ENCODE results near the gene EFNA3.

EFNA3 gene

DNA sequence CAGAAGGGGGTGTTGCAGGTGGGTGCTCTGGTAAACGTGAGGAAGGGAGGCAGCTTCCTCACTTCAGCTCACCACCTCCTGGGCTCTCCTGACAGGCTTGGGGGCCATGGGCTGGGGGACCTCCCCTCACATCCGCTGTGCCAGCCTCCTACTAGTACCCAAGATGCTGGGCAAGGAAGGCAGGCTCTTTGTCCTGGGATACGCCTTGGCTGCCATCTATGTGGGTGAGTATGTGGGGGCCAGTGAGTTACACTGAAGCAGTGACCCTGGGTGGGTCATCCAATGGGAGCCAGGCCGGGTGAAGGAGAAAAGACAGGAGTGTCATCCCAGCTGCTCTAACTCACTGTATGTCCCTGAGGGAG is 39.3 kb upstream of the EFNA3 start:
- no peak for TF ChIP-seq JUND (IDR thresholded peaks at IDR 0.05; ENCODE audit: low read depth)
- no peak for DNase-seq (ENCODE audit: low read depth in 1 of 2, low spot score in 1 of 2)
- in situ Hi-C loops (cut with HindIII; ENCODE audit: low pct_unique_long_range_greater_than_20kb, low sequenced_read_pairs) = no loop called here

DNA sequence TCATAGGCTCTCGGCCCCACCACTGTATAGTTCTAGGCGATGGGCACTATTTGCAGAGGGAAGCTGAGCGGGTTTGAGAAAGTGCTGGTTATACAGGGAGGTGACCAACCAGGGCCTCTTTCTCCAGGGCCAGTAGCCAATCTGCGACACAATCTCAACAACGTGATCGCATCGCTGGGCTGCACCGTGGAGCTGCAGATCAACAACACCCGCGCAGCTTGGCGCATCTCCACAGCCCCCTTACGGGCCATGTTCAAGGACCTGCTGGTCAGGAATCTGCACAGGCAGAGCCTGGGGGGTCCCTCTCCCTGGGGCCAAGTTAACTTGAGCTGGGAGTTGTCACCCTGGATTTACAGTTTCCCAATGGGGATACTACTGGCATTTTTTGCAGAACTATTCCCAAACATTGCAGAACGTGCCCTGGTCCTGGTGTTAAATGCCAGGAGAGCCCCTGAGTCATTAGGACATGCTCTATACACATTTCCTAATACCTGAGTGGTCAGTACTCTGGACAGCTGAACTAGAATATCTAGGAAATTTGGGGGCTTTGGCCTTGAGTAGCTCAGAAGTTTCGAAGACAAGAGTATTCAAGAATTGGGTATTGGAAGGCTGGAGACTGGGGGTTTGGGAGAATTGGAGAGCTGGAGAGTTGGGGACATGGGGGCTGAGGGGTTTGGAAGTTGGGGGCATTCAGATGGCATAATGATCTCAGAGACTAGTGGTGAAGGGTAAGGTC is 38.1 kb upstream of the EFNA3 start:
- TF ChIP-seq JUND (IDR thresholded peaks at IDR 0.05; ENCODE audit: low read depth) = no peak
- DNase-seq (ENCODE audit: low read depth in 1 of 2, low spot score in 1 of 2) = no peak
- in situ Hi-C loops (cut with HindIII; ENCODE audit: low pct_unique_long_range_greater_than_20kb, low sequenced_read_pairs) = no loop called here

DNA sequence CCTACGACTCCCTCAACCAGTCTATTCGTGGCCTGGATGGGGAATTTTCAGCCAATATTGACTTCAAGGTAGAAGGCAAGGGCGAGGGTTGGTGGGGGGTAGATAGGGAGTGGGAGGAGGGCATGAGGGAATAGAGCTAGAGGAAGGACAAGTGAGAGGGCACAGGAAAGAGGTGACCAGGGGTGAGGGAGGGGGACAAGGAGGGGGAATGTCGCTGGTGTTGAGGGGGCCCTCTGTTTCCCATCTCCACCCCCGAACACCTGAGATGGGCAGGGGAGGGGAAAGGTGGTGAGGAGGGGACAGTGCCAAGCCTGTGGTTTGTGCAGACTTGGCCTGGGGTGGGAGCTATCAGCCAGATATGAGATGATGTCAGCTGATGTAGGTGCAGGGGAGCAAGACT is 35.8 kb upstream of the EFNA3 start:
- TF ChIP-seq JUND (IDR thresholded peaks at IDR 0.05; ENCODE audit: low read depth) = no peak
- in situ Hi-C loops (cut with HindIII; ENCODE audit: low pct_unique_long_range_greater_than_20kb, low sequenced_read_pairs) = no loop called here
- DNase-seq (ENCODE audit: low read depth in 1 of 2, low spot score in 1 of 2) = no peak

DNA sequence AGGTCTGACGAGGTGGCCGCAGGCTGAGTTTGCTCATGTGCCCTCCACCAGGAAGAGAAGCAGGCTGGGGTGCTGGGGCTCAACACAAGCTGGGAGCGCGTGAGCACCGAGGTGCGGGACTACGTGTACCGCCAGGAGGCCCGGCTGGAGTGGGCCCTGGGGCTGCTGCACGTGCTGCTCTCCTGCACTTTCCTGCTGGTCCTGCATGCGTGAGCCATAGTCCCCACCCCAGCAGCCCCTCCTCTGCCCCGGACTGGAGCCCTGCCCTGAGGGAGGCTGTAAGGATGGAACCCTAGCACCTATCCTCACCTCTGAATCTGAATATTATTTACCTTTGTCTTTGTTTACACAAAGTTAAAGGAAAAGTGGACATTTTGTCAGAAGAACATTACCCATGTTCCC is 35.3 kb upstream of the EFNA3 start:
- no peak for TF ChIP-seq JUND (IDR thresholded peaks at IDR 0.05; ENCODE audit: low read depth)
- DNase-seq (ENCODE audit: low read depth in 1 of 2, low spot score in 1 of 2) = peak in 1 of 2 experiments; percentile 69
- in situ Hi-C loops (cut with HindIII; ENCODE audit: low pct_unique_long_range_greater_than_20kb, low sequenced_read_pairs) = no loop called here

DNA sequence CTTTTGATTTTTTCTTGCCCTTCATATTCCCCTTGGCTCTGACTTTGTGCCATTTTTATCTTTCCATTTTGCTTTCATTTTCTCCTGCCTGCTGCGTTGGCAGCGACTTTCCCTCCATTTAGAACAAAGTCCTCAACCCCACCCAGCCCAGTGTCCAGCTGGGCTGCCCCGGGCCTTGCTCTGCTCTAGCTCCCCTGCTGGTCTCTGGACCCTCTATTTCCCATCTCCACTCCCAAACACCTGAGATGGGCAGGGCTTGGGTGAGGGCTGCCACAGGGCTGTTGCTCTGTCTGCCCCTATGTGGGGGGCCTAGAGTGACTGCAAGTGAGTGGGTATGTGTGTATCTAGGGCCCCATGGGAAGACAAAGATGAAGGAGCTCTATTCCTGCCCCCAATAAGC is 34.8 kb upstream of the EFNA3 start:
- DNase-seq (ENCODE audit: low read depth in 1 of 2, low spot score in 1 of 2) = no peak
- in situ Hi-C loops (cut with HindIII; ENCODE audit: low pct_unique_long_range_greater_than_20kb, low sequenced_read_pairs) = no loop called here
- no peak for TF ChIP-seq JUND (IDR thresholded peaks at IDR 0.05; ENCODE audit: low read depth)

DNA sequence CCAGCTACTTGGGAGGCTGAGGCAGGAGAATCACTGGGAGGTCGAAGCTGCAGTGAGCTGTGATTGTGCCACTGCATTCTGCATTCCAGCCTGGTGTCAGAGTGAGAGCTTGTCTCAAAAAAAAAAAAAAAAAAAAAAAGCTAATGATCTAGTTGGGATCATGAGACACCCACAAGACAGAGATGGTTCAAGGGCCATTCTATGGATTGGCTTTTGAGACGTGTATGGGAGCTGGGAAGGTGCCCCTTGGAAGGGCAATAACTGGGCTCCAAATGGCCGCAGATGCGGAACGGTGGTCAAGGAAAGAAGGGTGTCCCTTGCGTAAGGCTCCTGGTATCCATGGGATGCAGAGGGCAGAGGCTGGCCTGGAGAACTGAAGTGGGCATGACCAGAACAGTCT is 34.3 kb upstream of the EFNA3 start:
- TF ChIP-seq JUND (IDR thresholded peaks at IDR 0.05; ENCODE audit: low read depth) = no peak
- in situ Hi-C loops (cut with HindIII; ENCODE audit: low pct_unique_long_range_greater_than_20kb, low sequenced_read_pairs) = no loop called here
- DNase-seq (ENCODE audit: low read depth in 1 of 2, low spot score in 1 of 2) = no peak

DNA sequence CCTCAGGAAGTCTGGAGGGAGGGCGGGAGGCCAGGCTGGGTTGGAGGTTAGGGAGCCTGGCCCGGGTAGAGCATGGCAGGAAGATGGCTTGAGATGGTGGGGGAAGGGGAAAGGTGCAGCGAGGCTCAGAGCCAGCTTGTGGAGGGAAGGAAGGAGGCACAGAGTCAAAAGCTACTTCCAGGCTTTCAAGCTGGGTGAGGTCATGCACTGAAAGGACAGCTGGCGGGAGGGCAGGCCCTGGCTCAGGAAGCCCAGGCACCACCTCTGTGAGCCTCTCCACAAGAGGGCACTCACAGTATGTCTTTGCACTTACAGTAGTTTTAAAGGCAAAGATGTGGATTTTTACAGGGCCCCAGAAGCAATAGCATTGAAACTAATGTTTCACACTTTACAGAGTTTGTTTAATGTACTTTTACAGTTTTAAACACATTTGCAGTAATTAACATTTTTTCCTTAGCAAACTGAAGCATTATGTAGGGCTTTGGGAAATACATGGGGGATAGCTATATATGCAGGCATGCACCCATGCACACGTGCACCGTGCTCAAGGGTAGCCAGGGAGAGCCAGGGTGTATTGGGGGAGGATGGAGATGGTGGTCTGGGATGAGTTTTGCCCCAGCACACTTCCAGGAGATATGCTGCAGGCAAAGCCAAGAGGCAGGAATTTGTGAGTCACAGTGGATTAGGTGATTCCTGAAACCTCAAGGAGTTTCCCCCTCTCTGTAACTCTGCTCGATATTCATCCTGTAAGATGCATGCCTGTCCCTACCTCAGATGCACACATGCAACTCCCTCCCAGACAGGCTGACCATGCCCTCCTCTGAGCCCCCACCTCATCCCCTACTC is 33.6 kb upstream of the EFNA3 start:
- TF ChIP-seq JUND (IDR thresholded peaks at IDR 0.05; ENCODE audit: low read depth) = no peak
- in situ Hi-C loops (cut with HindIII; ENCODE audit: low pct_unique_long_range_greater_than_20kb, low sequenced_read_pairs) = no loop called here
- peak; percentile 84 to 95 for DNase-seq (ENCODE audit: low read depth in 1 of 2, low spot score in 1 of 2)

DNA sequence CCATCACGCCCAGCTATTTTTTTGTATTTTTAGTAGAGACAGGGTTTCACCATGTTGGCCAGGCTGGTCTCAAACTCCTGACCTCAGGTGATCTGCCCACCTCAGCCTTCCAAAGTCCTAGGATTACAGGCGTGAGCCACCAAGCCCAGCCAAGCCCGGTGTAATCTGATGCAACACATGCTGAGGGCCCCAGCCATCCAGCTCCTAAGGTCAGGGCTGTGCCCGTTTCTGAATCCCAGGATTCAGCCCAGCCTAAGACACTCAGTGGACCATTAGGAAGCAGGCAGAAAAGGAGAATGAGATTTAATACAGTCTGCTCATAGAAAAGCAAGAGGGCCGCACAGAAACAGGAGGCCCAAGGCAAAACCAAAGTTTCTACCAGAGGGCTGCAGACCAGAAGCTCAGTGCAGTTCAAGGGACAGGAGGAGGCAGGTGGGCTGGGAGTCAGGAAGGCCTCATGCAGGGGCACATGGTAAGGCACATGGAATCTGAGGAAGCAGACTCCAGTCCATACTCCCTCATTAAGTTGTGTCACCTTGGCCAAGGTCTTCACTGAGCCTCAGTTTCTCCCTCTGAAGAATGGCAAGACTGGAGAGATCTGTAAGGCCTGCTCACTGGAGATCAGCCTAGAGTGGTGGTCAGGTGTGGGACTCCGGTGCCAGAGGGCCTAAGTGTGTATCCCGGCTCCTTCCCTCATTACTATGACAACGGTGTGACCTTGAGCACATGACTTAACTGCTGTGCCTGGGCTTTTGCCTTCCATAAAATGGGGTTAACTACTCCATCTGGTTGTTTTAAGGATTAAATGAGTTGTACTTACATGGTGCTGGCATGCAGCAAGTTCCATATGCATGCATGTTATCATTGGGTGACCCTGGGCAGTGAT is 29.9 kb upstream of the EFNA3 start:
- DNase-seq (ENCODE audit: low read depth in 1 of 2, low spot score in 1 of 2) = no peak
- TF ChIP-seq JUND (IDR thresholded peaks at IDR 0.05; ENCODE audit: low read depth) = no peak
- in situ Hi-C loops (cut with HindIII; ENCODE audit: low pct_unique_long_range_greater_than_20kb, low sequenced_read_pairs) = no loop called here

DNA sequence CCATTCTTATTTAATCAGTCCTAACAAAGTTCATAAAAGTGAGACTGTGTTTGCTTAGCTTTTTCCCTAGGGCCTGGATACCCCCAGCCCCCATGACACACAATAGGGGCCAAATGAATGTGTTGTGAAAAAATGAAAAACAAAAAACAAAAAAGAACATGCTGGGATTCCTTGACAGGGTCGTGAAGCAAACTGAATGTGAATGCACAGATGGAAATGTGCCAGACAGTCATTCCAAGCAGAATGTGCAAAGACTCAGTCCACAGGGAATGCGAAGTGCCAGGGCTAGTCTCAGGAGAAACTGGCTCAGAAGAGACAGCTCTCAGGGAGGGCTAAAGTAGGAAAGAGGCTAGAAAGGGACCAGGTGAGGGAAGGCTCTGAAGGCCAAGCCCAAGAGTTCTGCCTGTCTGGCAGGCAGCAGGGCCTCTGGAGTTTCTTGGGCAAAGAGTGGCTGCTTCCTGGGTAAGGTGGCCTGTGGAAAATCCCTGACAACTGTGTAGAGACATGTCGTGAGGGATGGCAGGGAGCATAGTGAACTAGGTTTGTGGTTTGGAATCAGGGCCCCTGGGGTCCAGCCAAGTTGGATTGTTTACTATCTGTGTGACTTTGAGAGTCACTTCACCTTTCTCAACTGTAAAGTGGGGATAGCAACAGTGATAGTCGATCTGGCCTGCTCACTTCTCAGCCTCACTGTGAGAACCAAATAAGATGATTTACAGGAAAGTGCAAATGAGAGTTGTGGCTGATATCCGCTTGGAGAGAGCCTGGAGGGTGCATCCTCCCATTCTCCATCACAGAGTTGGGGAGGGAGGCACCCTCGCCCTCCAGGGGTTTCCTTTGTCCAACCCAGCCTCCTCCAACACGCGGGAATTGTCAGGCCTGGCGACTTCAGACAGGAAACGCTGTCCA is 28.7 kb upstream of the EFNA3 start:
- in situ Hi-C loops (cut with HindIII; ENCODE audit: low pct_unique_long_range_greater_than_20kb, low sequenced_read_pairs) = no loop called here

DNA sequence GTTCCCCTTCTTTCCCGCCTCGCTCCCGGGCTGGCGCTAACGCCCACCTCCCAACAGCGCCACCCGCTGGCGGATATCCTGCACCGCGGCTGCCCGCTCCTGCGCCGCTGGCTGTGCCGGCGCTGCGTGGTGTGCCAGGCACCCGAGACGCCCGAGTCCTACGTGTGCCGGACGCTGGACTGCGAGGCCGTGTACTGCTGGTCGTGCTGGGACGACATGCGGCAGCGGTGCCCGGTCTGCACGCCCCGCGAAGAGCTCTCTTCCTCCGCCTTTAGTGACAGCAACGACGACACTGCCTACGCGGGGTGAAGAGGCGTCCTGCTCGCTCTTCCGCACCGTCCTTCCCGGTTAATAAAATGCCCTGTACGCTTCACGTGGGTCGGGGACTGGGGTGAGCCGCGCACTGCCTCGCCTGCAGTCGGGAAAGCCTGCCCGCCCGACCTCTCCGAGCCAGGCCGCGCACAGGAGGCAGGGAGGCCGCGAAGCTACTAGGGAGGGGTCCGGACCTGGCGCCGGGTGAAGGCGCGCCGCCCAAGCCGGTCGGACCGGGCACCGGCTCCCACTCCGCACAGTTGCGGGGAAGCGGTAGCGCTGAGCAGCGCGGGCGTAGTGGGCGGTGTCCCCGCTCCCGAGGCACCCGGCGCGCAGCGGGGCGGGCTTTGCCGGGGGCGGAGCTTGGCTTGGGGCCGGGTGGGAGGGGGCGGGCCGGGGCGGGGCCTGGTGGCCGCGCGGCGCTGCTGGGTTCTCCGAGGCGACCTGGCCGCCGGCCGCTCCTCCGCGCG is 27.9 kb upstream of the EFNA3 start, which contains the start of gene ADAM15:
Gene ADAM15, plus strand, starts transcription at position 757 of the 782 bp plus-strand sequence. CDS start 71 bp downstream, outside the sequence.
- peak; percentile 95 to 96 for DNase-seq (ENCODE audit: low read depth in 1 of 2, low spot score in 1 of 2)
- TF ChIP-seq JUND (IDR thresholded peaks at IDR 0.05; ENCODE audit: low read depth) = no peak
- in situ Hi-C loops (cut with HindIII; ENCODE audit: low pct_unique_long_range_greater_than_20kb, low sequenced_read_pairs) = no loop called here

More for the DNA sequence above, 28.7 kb upstream of the EFNA3 start:
- TF ChIP-seq JUND (IDR thresholded peaks at IDR 0.05; ENCODE audit: low read depth) = no peak
- peak in 1 of 2 experiments; percentile 44 for DNase-seq (ENCODE audit: low read depth in 1 of 2, low spot score in 1 of 2)

DNA sequence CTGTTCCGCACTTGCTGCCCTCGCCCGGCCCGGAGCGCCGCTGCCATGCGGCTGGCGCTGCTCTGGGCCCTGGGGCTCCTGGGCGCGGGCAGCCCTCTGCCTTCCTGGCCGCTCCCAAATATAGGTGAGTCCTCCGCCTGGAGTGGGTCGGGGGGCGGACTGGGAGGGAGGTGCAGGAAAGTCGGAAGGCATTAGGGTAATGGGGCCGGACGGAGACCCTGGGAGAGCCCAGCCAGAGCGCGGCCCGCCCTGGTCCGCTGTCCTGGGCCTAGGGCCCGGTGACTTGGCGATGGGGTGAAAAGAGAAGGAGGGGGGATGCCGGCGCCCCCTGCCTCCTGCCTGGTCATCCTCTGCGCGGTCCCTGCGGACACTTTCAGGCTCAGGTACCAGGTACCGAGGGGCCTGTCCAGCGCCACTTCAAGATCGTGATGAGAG is 27.3 kb upstream of the EFNA3 start:
- TF ChIP-seq JUND (IDR thresholded peaks at IDR 0.05; ENCODE audit: low read depth) = no peak
- in situ Hi-C loops (cut with HindIII; ENCODE audit: low pct_unique_long_range_greater_than_20kb, low sequenced_read_pairs) = no loop called here
- no peak for DNase-seq (ENCODE audit: low read depth in 1 of 2, low spot score in 1 of 2)
